ES-I3 (cell line): ENCODE measurements around the gene GMPPA.

ENCODE experiments used
- H3K36me3 ChIP-seq: 2 replicates; pipeline ENCODE4 v1.6.1; 2013; ENCODE audit warnings: mild to moderate bottlenecking, low read length, control low read depth, moderate library complexity; ENCODE audit not compliant: insufficient read depth
- H3K4me1 ChIP-seq: 2 replicates; pipeline ENCODE4 v1.6.1; 2013; ENCODE audit warnings: mild to moderate bottlenecking, control low read depth, low read length; ENCODE audit not compliant: insufficient read depth
- H3K9ac ChIP-seq: 2 replicates; pipeline ENCODE4 v1.6.1; 2013; ENCODE audit warnings: low read depth, mild to moderate bottlenecking, low read length, moderate library complexity
- H3K9me3 ChIP-seq: 2 replicates; pipeline ENCODE4 v1.6.1; 2013; ENCODE audit warnings: mild to moderate bottlenecking, low read length, moderate library complexity; ENCODE audit not compliant: control insufficient read depth, insufficient read depth

GMPPA gene

DNA sequence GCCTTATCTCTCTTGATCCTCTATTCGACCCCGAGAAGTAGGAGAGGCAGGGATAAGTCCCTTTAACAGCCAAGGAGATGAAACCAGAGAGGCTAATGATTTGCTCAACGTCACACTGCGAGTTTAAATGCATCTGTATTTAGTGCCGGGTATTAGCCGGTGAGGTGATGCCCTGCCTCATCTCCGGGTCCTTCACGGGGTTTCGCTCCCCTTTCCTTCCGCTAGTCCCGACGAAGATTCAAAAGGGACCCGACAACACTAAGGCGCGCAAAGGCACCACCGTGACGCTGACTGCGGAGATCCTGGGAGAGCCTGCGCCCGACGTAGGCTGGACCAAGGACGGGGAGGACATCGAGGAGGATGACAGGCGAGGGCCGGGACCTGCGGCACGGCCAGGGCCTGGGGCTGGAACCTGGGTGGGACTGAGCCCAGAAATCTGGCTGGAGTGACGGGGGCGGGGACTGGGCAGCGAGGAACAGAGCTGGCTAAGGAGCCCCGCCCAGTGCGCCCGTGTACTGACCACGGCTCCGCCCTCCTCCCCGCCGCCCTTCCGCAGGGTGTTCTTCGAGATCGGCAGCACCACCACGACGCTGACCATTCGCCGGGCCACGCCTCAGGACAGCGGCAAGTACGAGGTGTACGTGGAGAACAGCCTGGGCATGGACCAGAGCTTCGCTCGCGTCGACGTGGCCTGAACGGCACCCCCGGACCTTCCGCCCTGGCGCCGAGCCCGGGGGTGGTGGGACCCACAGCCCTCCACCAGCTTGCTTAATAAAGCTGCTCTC, 1.0 kb upstream of the GMPPA start:
- no peaks in the 10 kb centered on the region for H3K9me3 ChIP-seq
- H3K36me3 ChIP-seq: no peaks in the 10 kb centered on the region; the same call in 1 of the 2 replicates
- H3K9ac ChIP-seq: peak overlapping the region; percentile 91; the same call in 1 of the 2 replicates
- H3K4me1 ChIP-seq: peaks cover 34% of the 10 kb centered on the region

DNA sequence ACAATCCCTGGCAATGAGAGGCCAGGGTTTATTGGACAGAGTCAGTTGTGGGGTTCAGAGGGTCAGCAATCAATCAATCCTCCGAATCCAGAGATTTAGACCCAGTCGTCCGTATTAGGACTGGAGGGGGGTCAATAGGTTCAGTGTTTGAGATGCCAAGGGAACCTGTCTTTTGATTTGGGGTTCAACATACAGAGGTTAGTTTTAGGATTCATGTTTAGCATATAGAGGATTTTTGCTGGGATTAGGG, 292 bp downstream of the GMPPA start:
- Histone ChIP-seq H3K36me3 (peaks cover under 1% of the 10 kb centered on the region), H3K9ac (peak overlapping the region; percentile 91), H3K4me1 (peaks cover 34% of the 10 kb centered on the region), H3K9me3 (no peaks in the 10 kb centered on the region)

DNA sequence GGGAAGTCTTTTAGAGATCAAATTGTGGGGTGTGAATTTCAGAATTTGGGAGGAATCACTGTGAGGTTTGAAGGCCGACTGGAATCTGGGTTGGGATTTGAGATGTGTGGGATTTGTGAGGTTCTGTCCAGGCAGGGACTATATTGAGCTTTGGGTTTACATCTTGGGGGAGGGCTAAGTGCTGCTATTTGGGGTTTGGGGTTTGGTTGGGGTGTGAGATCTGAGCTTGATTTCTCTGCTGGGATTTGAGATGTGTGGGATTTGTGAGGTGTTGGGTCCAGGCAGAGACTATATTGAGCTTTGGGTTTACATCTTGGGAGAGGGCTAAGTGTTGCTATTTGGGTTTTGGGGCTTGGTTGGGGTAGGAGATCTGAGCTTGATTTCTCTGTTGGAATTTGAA, 864 bp downstream of the GMPPA start:
- H3K36me3 ChIP-seq: peaks cover 6% of the 10 kb centered on the region
- peak overlapping the region; percentile 91 for H3K9ac ChIP-seq
- peaks cover 34% of the 10 kb centered on the region for H3K4me1 ChIP-seq
- no peaks in the 10 kb centered on the region for H3K9me3 ChIP-seq

DNA sequence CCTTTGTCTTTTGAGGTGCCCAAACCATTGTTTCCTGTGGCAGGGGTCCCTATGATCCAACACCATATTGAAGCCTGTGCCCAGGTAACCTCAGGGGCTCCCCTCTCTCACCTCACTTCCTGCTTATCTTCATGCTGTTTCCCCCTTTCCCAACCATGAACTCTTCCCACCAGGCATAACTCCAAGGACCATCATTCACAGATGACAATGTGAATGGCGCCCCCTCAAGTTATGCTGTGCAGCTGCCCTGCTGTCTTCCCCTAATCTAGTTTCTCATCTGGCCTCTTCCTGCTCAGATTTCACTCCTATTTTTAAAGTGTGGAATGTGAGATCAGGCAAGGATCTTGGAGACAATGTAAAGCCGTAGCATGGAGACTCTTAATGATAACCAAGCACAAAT, 1.4 kb downstream of the GMPPA start:
- peaks cover 34% of the 10 kb centered on the region for H3K4me1 ChIP-seq
- H3K9me3 ChIP-seq: no peaks in the 10 kb centered on the region
- no peak overlapping the region; the same call in 1 of the 2 replicates for H3K9ac ChIP-seq
- peaks cover 6% of the 10 kb centered on the region for H3K36me3 ChIP-seq

DNA sequence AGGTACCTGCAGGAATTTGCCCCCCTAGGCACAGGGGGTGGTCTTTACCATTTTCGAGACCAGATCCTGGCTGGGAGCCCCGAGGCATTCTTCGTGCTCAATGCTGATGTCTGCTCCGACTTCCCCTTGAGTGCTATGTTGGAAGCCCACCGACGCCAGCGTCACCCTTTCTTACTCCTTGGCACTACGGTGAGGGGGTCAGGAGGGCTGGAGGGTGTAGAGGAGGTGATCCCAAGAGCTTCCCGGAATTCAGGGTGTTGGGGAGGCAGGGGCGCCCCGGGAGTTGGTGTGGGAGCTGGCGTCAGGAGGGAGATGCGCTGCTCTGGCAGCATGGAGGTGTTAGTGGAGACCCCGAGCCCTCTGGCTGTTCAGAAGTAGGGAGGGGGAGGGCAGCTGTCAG, 3.2 kb downstream of the GMPPA start:
- Histone ChIP-seq H3K4me1 (peaks cover 36% of the 10 kb centered on the region; the same call in 1 of the 2 replicates), H3K9ac (no peak overlapping the region)

DNA sequence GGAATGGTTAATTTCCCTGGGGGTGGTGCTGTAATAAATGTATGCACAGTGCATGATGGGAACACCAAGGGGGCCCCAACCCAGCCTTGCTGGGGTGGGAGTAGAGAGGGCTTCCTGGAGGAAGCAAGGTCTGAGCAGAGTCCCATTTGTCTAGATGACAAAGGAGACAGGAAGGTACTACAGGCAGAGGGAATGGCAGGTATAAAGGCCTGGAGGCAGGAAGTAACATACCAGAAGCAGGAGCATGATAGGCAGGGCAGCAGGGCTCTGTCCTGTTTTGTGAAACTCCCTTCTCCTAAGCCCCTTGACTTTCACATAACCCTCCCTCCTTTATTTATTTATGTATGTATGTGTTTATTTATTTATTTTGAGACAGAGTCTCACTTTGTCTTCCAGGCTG, 3.9 kb downstream of the GMPPA start:
- Histone ChIP-seq H3K4me1 (peaks cover 43% of the 10 kb centered on the region), H3K36me3 (peaks cover 6% of the 10 kb centered on the region), H3K9ac (no peak overlapping the region), H3K9me3 (no peaks in the 10 kb centered on the region)

More for the DNA sequence above, 3.2 kb downstream of the GMPPA start:
- no peaks in the 10 kb centered on the region for H3K9me3 ChIP-seq
- H3K36me3 ChIP-seq: peaks cover 6% of the 10 kb centered on the region

DNA sequence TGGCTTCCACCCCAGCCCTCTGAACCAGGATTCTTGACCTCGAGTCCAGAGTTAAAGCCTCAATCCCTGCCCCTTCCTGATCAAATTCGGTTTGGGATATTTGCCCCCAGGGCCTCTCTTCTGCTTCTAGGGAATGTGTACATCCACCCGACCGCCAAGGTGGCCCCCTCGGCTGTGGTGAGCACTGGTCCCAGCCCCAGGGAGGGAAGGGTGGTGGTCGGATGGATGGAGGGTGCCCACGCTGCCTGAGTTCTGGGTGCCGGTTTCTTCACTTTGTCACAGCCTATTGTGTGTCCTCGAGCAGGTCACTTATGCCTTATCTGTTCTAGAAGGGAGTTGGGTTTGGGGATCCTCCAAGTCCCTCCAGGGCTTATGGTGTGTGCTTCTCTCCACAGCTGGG, 6.9 kb downstream of the GMPPA start:
- H3K36me3 ChIP-seq: peaks cover 6% of the 10 kb centered on the region
- H3K9ac ChIP-seq: no peak overlapping the region
- no peaks in the 10 kb centered on the region for H3K9me3 ChIP-seq
- H3K4me1 ChIP-seq: peaks cover 38% of the 10 kb centered on the region

DNA sequence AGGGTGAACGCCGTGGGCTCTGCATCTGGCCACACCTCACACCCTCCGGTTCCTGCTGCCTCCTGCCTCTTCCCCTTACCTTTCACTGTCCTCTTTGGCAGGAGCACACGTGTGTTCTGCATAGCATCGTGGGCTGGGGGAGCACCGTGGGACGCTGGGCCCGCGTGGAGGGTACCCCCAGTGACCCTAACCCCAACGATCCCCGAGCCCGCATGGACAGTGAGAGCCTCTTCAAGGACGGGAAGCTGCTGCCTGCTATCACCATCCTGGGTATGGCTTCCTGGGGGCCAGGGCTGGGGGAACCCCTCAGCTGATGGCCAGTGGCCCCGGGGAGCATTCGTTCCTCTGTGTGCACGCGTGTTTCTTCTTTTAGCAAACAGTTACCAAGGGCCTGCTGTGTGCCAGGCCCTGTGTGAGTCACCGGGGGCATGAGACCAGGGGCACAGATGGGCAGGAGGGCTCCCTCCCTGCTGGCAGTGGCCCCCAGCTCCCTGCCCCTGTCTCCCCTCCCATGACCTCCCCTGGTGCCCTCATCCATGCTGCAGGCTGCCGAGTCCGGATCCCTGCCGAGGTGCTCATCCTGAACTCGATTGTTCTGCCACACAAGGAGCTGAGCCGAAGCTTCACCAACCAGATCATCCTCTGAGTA, 7.6 kb downstream of the GMPPA start:
- Histone ChIP-seq H3K36me3 (peaks cover 6% of the 10 kb centered on the region), H3K9ac (peak overlapping the region; percentile 8; the same call in 1 of the 2 replicates), H3K4me1 (peaks cover 37% of the 10 kb centered on the region), H3K9me3 (no peaks in the 10 kb centered on the region)

DNA sequence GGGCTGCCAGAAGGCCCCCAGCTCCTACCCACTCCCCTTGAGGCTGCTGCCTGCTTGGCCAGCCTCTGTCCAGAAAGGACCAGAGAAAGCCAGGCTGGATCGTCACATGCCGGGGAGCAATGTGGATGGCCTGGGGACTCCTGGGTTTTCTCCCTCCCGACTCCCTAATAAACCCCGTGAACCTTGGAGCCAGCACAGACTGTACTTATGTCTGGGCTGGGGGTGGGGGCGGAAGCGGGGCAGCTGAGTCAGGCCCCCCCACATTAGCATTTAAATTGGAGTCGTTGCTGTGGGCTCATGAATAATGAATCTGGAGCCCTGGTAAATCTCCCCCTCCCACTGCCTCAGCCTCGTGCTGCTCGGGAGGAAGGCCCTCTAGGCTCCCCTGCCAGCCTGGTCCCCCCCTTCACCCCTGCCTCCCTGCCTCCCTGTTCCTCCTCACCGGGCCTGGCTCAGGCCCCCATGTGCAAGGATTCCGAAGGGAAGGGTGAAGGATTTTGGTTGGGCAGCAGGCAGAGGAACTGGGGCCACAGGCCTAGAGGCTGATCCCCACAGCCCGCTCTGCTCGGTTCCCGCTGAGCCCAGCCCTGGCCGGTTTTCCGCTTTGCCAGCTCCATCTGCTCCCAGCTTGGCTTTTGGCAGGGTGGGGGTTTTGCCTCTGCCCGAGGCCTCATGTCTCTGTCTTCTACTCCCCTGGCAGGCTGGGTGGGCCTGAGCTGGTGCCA, 8.3 kb downstream of the GMPPA start:
- Histone ChIP-seq H3K36me3 (peaks cover 6% of the 10 kb centered on the region; the same call in 1 of the 2 replicates), H3K9ac (peak overlapping the region; percentile 8; the same call in 1 of the 2 replicates), H3K9me3 (no peaks in the 10 kb centered on the region), H3K4me1 (peaks cover 33% of the 10 kb centered on the region)

DNA sequence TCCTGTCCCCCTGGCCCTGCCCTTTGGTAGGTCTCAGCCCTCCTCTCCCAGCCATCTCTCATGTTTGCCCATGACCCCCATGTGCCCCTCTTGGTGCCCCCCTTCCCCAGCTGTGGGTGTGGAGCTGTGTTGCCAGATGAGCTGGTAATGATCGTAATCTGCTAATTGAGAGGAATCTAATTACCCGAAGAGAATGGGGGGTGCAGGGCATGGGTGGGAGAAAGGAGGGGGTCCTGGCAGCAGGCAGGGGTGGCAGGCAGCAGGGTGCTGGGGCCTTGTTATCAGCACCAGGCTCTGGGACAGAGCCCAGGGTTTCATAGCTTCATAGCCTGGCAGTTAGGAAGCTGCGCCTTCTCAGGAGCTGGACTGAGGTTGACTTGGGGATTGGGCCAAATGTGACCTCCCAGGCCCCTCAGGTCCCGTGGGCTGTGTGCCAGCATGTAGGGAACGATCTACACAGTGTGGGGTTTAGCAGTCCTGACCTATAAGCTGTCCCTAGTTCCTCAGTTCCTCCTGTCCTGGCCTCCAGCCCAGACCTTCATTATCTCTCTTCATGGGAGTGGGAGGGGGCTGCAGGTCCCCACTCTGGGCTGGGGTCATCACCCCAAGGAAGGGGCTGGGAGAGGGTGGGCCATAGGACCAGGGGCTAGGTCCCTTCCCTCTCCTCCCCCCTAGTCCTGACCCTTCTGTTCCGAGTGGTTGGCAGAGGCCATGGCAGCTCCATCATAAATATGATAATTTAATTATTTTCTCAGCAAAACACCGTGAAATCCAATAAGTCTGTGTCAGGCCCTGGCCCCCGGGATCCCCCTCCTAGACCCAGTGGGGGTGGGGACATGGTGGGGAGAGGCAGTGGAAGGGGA, 9.1 kb downstream of the GMPPA start:
- no peaks in the 10 kb centered on the region for H3K9me3 ChIP-seq
- H3K36me3 ChIP-seq: peaks cover 6% of the 10 kb centered on the region; the same call in 1 of the 2 replicates
- no peak overlapping the region for H3K9ac ChIP-seq
- peaks cover 36% of the 10 kb centered on the region for H3K4me1 ChIP-seq

DNA sequence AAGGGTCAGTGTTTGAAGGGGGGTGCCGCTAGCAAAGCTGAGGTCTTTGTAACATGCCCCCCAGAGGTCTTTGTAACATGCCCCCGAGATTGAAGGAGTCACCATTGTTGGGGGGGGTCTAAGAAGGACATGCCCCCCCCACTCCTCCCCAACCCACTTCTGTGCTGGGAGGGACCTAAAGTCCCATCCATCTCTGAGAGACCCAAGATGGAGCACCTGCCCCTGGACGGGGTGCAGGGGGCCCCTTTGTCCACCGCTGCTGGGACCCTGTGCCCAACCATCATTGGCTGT, 9.7 kb downstream of the GMPPA start:
- H3K9ac ChIP-seq: no peak overlapping the region
- peaks cover 6% of the 10 kb centered on the region; the same call in 1 of the 2 replicates for H3K36me3 ChIP-seq
- H3K9me3 ChIP-seq: no peaks in the 10 kb centered on the region
- peaks cover 40% of the 10 kb centered on the region for H3K4me1 ChIP-seq

DNA sequence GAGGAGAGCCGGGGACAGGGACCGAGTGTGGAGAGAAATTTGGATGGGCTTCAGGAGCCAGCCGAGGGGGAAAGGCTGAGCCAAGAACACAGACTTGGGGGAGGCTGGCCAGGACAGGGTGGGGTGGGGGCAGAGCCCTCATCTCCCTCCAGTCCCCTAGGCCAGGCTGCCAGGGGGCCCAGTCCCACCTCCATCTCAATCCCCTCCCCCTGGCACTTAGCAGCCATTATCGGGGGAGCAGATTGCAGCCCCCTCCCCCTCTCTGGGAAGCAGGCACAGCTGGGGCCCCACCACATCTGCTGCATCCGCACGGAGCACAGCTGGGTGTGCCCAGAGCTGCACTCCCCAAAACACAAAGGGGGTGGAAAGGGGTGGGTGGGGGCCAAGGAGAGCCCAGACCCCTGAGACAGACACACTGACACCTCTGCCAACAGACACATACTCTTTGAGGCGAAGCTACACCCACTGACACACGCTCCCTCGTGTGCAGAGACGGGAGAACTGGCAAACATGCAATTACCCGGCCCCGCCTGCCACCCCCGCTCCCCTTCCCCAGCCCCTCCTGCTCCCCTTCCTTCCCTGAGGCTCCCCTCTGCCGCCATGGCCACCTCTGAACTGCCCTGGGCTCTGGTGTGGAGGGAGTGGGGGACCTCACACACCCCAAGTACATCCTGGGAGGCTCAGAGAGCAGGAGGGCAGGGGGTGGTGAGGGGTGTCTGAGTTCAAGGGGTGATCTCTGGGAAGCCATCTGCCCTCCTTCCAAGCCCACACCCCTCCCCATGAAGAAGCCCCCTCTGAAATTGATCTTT, 10.5 kb downstream of the GMPPA start:
- Histone ChIP-seq H3K36me3 (peaks cover 3% of the 10 kb centered on the region; the same call in 1 of the 2 replicates), H3K9ac (peak overlapping the region; percentile 53; the same call in 1 of the 2 replicates), H3K9me3 (no peaks in the 10 kb centered on the region), H3K4me1 (peaks cover 48% of the 10 kb centered on the region)

DNA sequence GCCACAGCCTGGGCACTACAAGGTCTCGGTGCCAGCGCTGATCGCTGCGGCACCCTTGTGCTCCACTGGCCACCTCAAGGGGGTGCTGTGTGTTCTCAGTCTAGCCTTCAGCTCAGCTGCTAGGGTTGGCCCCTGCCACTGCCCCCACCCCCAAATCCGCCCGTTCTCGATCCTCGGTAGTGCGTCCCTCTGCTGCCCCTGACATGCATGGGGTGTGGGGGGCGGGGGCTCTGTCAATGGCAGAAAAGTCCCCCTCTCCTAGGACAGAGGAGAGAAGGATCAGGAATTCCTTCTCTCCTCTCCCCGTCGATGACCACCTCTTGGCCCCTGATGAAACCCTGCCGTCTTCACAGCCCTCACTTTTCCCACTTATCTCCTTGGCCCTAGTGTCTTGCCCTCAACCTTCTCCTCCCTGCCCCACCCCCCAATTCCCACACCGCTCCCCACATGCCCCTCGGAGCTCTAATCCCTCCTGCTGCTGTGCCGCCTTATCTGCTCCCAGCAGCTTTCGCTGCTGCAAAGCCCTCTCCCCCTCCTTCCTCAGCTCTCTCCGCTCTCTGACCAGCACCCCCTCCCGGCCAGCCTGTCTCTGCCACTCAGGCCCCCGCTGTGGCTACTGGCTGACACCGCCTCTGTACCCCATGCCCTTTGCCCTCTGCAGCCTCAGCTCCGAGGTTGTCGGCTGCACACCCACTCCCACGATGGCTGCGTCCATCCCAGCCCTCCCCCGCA, 11.3 kb downstream of the GMPPA start:
- Histone ChIP-seq H3K9ac (peak overlapping the region; percentile 53), H3K9me3 (no peaks in the 10 kb centered on the region), H3K4me1 (peaks cover 53% of the 10 kb centered on the region), H3K36me3 (no peaks in the 10 kb centered on the region)
